ENCODE measurements around the gene DYNLT3.

The DYNLT3 gene, protein sequence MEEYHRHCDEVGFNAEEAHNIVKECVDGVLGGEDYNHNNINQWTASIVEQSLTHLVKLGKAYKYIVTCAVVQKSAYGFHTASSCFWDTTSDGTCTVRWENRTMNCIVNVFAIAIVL

DNA sequence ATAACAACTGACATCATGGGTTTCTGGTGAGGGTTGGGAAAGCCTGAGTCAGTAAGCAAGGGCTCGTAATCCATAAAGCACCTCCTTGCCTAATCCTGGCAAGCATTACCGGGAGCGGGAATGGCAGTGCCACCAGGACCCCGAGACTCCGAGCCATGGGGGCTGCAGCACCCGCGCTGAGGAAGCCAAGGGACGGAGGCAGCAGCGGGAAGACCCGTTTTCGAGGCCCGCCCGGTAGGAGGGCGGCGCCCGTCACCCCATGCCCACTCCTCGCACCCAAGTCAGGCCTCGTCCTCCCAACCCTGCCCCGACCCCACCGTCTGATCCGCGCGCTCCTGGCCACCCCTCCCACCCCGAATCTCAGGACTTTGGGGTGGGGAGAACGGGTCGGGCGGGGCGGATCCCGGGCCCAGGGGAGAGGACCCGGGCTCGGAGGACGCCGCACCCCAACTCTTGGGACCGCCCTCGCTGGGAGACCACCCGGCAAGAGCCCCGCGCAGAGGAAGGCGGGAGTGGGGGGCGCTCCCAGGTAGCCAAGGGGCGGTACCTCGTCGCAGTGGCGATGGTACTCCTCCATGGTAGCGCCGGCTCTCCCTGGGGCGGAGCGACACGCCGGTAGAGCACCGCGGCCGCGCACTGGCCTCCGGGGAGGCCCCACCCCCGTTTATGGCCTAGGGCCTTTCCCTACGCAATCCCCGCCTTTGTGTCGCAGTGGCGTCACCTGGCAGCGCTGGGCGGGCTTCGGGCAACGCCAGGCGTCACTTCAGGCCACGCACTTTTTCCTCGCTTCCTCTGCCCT, at the start of gene DYNLT3:
Gene DYNLT3 (minus strand): TSS at position 638 of the 799 bp plus-strand sequence. CDS start 61 bp downstream, at position 577.
- DNase-seq = peak; percentile 85

DNA sequence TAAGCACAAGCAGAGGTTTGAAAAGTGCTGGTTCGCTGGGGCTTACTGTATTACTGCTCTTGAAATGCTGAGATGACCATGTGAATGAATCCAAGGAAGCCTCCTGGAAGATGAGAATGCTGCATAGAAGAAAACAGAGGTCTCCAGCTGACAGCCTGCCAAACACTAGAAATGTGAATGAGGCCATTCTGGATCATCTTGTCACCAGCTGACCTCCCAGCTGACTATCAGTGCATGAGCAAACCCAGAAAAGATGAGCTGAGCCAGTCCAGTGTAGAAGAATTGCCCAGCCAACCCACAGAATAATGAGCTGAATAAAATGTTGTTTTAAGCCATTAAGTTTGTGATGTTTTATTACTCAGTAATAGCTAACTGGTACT, 49.1 kb upstream of the DYNLT3 start:
- no peak for DNase-seq

DNA sequence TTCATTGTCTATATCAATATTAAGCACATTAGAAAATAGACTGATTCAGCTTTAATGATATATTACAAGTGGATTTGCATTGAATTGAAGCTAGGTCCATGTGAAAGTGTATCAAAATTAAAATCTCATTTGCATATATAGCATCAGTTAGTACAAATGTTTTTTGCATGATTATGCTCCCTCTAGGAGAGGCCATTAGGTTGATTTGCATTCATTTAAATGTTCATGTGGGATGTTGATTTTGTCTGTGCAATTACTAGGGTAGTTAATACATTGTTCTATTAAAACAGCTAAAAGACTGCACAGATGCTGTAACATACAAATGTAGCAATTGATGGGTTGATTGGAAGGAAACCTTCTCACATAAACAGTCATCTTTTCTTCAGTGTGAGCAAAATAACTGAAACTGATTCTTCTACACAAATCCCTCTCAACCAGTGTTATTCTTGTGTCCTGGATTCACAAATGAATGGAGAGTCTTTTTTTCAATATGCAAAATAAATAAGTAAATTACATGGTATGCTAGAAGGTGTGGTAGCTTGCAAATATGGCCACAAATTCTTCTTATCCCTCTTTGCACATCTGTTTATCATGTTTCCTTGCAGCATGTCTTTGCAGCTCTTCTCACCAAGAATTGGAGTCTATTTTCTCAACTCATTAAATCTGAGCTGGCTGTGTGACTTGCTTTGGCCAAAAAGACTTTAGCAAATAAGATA, 48.6 kb upstream of the DYNLT3 start:
- no peak for DNase-seq

DNA sequence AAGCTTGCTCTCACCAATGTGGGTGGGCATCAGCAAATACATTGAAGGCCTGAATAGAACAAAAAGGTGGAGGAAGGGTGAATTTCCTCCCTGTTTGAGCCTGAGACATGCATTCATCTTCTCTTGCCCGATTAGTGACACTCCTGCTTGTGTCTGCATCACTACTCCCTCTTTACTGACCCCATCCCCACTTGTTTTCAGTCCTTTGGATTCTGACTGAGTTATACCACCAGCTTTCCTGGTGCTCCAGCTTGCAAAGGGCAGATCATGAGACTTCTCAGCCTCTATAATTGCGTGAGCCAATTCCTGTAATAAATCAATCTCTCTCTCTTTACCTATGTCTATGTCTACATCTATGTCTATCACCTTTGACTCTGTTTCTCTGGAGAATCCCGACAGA, 47.4 kb upstream of the DYNLT3 start:
- no peak for DNase-seq

DNA sequence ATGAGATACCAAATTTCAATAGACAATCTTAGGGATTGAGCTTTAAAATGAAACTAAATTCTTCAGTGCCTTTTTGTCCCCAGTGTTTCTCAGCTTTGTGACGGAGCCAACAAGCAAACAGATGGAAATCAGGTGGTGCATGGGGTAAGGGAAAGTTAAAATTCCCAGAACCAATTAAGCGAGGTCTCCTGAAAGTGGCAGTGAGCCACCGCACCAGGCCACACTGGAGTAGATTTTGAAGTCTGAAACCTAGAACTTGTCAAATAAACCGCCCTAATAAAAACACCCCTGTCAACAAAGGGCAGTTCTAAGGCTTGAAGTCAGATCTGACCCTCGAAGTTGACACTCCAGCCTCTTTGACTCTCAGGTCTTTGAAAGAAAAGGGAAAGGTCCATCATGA, 40.6 kb upstream of the DYNLT3 start:
- DNase-seq = no peak

DNA sequence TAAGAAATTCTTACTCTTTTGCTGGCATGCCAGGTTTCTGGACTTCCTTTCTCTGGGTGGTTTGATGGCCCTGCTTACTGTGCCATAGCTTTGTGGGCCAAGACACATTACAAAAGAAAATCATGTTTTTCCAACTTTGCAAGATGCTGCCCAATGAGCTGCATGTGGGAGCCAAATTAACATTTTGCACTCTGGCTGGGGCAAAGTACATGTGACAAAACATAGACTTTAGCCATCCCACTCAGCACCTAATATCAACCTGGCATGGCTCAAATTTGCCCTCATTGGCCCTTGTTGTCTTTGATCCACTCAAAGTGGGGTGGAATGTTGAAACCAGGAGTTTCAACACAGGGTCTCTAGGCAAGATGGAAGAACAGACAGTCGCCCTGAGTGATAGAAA, 40.0 kb upstream of the DYNLT3 start:
- no peak for DNase-seq

DNA sequence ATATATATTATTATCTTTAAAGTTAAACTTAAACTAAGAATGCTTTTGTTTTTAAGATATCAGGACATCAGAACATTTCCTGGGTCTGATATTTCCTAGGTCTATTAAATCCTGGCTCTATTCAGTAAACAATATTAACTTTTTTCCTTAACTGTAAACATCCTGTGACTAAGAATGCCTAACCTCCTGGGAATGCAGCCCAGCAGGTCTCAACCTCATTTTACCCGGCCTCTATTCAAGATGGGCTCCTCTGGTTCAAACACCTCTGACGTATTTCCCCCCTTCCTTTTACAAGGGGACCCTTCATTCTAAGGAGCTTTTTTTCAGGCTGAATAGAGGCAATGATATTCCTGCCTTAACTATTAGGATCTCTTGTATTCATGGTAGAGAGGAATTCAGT, 35.8 kb upstream of the DYNLT3 start:
- no peak for DNase-seq

DNA sequence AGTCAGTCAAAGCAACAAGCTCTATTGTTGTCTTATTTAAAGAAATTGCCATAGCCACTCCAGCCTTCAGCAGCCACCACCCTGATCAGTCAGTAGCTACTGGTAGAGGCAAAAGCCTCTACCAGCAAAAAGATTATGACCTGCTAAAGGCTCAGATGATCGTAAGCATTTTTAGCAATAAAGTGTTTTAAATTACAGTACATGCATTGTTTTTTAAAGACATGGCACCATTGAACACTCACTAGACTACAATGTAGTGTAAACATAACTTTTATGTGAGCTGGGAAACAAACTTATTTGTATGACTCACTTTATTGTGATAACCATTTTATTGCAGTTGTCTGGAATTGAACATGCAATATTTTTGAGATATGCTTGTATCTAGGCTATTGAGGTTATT, 32.3 kb upstream of the DYNLT3 start:
- no peak for DNase-seq

DNA sequence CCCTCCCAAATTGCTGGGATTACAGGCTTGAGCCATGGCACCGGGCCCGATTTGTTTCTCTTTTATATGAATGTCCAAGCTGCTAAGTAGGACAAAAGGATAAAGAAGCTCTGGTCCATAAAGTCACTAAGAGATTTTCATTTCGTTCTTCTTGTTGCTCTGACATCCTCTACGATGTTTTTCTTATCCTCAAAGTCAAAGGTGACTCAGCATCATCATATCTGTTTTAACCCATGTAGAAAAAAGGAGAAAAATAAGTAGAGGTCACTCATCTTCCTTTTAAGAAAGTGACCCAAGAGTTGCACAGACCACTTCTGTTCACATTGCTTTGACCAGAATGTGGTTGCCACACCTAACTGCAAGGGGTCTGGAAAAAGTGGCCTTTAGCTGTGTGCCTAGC, 29.3 kb upstream of the DYNLT3 start:
- no peak for DNase-seq

DNA sequence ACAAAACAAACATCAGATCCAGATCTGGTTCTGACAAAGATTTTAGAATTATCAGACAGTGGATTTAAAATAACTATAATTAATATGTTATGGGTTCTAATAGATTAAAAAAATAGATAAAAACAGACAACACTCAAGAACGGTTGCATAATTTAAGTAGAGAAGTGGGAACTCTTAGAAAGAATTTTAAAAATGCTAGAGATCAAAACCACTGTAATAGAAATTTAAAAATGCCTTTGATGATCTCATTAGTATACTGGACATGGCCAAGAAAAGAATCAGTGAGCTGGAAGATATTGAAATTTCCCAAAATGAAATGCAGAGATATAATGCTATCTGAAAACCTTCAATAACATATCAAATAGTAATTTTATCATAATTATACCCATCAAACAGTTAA, 28.3 kb upstream of the DYNLT3 start:
- no peak for DNase-seq

DNA sequence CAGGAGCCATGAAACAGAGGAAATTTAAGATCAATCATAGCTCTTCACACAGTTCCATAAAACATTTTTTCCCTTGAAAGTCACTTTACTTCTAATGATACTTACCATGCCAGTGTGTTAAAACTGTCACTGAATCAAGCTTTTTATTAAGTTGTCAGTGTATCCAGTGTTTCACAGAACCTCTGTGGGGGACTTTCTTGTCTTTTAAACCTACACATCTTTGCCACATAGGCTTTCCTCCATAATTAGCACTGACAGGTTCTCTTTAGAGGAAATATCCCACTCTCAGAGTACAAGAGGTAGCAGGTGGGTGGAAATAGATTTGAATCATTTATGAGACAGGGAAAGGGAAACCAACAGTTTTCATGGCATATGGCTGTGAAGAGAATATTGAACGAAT, 25.8 kb upstream of the DYNLT3 start:
- DNase-seq = no peak

DNA sequence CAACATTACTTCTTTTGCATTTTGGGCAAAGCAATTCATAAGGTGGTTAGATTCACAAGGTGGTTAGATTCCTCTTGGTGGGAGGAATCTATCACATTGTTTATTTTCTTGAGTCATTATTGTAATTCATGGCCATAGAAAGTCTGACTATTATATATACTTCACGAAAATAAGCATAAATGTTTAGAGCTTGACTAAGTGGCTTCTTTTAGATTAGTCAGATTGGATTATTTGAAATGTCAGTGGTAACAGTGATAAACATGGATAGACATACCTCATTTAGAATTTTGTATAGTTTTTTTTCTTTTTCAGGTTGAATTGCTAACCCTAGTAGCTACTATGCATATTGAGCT, 24.9 kb upstream of the DYNLT3 start:
- DNase-seq = no peak

DNA sequence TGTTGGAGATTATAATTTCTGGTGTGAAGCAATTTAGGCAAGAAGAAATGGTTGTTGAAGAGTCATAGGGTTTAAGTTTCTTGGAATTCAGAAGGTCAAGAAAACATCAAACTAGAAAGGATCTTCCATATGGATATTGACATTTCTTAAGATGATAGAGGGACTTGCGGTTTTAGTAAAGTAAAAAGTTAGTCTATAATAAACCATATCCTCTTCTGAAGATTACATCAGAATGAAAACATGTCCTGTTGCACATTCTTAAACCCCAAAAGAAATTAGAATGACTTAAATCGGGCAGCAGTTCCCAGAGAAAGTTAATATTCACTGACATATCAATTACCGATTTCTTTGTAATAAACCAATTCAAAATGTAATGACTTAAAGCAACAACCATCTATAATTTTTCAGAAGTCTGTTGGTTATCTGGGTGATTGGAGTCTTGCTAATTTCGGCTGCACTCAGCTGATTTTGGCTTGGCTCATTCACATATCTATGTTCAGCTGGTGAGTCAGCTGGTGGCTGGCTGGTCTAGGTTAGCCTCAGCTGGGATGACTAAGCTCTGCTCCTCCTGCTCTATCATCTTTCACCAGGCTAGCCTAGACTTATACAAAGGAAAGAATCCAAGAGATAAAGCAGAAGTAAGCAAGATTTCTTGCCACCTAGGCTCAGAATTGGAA, 24.4 kb upstream of the DYNLT3 start:
- DNase-seq = no peak

DNA sequence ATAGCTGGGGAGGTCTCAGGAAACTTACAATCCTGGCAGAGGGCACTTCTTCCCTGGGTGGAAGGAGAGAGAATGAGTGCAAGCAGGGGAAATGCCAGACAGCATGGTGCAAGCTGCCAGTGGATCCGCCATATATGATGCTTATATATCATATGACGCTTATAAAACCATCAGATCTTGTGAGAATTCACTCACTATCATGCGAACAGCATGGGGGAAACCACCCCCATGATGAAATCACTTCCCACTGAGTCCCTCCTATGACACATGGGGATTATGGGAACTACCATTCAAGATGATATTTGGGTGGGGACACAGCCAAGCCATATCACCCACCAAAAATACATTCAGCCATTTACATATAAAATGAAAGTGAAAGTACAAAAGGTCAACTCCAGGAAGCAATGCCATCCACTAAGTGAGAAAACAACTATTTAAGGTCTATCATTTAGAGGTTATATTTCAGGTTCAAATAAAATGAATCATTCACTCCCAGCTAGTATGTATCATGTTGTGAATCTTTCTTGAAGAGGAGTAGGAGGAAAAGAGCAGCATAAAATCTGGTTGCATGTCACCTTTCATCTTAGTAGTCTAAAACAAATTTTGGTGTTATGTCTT, 20.3 kb upstream of the DYNLT3 start:
- DNase-seq = no peak

DNA sequence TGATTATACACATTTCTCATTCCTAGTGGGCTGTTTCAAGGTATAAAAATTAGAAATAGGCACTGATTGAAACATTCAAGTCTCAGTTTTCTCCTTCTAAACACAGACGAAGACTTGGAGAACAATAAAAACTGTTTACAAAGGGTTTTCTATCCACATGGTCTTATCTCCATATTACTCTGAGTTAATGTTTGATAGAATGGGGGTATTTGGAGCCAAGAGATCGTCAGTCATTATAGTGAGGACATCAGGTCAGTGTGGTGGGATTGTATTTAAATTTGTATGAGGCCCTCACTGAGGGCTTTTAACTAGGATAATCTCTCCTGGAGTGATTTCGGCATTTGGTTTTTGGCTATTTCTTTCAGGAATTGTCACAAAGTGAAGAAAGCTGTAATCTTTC, 16.4 kb upstream of the DYNLT3 start:
- no peak for DNase-seq

DNA sequence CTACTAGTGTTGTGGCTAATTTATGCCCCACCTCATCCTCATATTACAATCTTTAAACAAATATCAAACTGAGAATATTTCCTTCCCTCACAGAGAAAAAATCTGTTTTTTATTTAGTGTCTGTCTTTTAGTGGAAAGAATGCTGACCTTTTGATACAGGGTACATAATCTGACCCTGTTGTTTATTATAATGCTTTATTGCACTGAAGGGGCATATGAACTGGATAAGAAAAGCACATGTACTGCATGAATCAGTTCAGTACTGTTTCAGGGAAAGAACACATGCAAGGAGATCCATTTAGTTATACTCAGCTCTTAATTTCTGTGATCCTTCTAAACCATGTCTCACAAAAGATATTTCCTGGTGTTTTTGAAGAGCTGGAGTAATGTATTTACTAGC, 15.5 kb upstream of the DYNLT3 start:
- DNase-seq = no peak

DNA sequence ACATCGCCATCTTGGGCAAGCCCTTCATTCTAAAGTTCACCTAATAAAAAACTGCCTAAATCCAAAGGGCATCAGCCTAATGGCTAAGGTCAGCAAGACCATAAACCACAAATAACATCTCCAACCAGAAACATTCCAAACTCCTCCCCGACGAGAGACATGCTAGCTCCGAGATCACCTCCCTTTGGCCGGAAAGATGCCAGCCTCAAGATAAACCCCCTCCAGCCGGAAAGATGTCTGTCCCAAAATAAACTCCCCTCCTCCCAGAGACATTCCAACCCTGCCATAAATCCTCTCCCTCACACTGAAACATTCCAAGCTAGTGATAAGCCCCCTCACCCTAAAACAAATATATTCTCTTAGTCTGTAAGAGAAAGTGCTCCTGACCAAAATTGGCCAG, 13.3 kb upstream of the DYNLT3 start:
- DNase-seq = no peak

DNA sequence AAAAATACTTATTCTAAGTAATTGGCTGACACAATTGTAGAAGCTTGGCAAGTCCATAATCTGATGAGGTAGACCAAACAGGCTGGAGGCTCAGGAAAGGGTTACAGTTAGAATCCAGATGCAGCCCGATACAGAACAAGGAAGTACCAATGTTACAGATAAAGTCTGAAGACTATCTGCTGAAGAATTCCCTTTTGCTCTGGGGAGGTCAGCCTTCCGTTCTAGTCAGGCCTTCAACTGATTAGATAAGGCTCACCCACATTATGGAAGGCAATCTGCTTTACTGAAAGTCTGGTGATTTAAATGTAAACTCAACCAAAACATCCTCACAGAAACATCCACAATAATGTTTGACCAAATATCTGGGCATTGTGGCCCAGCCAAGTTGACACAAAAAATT, 7.4 kb upstream of the DYNLT3 start:
- no peak for DNase-seq

DNA sequence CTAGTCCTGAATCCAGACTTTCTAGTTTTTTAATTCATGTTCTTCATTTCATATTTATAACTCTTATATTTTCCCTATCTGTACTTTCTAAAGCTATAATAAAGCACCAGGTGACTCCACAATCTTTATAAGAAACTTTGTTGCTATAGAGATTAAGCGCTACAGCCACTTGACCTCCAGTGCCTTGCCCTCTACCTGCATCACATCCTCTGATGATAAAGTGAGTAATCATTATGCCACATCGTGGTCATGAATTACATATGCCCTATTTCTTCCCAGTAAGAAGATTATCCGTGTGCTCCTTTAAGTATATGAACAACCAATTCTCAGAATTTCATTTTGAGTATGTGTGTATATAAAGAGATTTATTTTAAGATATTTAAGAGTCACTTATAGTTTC, 6.8 kb upstream of the DYNLT3 start:
- no peak for DNase-seq

DNA sequence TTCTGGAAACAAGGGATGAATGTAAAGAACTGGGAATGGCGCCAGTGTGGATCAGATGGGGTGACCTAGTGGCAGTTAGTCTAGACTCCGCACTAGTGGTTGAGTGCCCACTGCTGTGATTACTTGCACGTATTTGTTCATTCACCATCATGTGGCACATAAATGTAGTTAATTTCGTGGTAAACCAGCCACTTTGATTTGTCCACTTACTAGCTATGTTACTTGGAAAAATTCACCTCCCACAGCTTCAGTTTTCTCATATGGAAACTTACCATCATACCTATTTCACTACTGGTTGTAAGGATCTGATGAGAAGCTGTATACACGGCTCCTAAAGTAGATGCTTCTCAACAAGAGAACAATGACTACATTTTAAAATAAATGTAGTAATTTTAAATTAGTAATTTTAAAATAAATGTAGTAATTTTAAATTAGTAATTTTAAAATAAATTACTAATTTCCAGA, 394 bp upstream of the DYNLT3 start:
- DNase-seq = no peak

DNA sequence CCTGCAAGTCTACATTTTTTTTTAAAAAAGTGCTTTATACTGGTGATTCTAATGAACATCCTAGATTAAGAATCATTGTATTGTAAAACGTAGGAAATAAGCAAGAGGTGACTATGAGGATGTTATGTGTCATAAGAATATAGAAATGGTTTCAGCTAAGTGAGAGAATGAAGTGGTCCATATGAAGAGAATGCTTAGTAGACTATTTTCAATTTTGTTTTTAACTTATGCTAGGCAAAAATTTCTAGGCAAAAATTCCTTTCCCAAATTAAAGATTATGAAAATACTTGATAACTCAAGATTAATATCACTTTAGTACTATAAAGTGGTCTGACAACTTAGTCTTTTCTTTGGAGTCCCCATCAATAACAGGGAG, 825 bp downstream of the DYNLT3 start:
- no peak for DNase-seq

DNA sequence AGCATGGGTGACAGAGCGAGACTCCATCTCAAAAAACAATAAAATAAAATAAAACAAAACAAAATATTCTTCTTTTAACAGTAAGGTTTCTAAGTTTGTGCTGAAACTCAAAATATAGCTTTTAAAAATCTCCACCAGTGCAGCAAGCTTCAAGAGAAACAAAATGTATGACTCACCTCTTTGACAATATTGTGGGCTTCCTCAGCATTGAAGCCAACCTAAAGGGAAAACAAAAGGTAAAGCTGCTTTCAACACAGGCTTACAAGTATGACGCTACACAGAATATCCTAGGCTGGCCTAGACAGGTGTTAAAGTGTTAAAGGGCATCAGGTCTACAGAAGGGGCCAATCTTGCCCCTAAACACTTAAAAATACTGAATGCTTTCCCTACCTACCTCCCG, 1.2 kb downstream of the DYNLT3 start:
- DNase-seq = no peak

DNA sequence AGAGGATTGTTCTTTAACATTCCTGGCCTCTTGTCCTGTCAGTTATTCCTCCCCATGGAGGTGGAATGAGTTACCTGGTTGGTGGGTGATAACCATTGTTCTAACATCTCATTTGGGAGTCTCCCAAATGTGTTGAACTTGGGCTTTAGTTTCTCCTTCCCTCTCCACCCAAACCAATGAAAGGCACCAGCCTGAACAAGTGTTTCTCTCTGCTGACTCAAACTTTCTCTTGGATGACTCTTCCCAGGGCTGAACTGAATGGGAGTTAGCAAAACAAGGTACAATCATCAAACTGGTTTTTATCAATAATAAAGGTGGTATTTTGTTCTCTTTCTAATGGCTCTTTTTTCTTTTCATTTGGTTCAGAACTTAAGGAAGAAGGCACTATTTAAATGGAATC, 2.7 kb downstream of the DYNLT3 start:
- DNase-seq = no peak

DNA sequence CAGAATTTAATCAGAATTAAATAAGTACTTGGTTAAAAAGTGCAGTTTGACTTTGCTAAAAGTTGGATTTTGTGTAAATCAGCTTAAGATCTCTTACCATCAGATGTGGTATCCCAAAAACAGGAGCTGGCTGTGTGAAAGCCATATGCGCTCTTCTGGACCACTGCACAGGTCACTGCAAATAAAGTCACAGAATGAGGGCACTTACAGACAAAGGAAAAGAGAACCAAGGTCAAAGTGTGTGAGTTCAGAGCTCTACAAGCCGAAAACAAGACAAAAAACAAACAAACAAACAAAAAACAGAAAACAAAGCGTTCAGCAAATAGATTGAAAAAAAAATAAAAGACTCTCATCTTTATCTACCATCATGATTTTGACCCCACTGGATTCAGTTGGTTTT, 6.4 kb downstream of the DYNLT3 start:
- DNase-seq = no peak

All from NCI-H446 treated with DMSO at 0.1 percent for 48 hours (cell line).